Stimulated activated CD8-positive, alpha-beta memory T cell treated with anti-CD3 and anti-CD28 coated beads, Interleukin-7, amount 100 ng/mL, for 48 hours (primary cell): Measurements from ENCODE around the gene NOL6.
A peak's percentile ranks its signal among the peaks of the same experiment; 100 is the strongest.
"Not testable (repeated sequence)": the region's sequence is repeated elsewhere in the genome, so short reads cannot be mapped to it uniquely, and the experiment has no call there.

ENCODE experiments used
- DNase-seq, 2 donors: peaks; one replicate each; pipeline ENCODE4 v3.0.0-alpha.2; 2020; ENCODE audit warnings: low read depth in 1 of 2; ENCODE audit errors: extremely low read depth in 1 of 2

Gene NOL6

DNA sequence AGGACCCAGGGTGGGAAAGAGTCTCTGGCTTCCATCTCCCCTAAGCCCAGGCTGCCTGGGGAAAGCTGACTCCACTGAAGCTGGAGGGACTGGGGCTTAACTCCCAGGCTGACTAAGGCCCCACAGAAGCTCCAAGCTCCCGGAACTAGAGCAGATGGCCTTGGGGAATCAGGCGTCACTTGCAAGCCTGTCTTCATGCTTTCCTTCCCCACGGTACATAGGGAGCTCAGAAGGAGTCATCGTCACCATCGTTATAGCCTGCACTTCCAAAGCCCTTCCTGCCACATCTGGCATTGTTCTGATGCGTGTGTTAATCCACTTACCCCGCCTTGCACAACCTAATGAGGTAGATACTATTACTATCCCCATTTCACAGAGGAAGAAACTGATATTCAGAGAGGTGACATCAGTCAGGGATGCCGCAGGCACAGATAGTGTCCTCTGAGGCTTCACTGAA, 37.9 kb downstream of the NOL6 start:
- DNase-seq, result no peak

DNA sequence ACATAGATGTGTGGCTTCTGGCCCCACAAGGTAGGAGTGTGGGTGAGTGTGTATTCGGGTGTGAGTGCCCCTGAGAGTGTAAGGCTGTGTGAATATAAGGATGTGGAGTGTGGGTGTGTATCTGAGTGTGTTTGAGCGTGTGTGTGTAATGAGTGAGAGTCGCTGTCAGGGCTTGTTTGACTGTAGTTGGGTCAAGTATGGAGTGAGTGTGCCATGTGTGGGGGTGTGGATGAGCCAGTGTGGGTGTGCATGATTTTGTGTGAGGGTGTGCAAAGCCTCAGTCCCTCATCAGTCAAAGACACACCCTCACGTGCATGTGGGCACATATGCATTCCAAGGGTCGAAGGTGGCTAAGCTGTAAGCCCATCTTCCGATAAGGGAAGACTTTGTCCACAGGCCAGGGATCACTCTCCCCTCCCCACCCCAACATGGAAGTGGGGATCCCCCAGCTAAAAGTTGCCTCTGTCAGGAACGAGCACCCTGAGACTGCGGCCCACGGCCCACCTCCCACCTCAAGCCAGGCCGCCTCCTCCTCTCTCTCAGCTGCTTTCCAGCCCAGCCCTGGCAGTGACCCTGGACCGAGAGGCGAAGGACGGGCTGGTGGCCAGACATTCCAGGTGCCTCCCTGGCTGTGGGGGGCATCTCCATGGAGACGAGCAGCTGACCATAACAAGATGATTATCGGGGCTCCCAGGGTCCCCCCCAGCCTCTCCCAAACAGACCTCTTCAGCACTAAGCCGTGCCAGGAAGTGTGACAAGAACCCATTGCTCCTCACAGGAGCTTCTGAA, 39.2 kb downstream of the NOL6 start:
- DNase-seq, result no peak

DNA sequence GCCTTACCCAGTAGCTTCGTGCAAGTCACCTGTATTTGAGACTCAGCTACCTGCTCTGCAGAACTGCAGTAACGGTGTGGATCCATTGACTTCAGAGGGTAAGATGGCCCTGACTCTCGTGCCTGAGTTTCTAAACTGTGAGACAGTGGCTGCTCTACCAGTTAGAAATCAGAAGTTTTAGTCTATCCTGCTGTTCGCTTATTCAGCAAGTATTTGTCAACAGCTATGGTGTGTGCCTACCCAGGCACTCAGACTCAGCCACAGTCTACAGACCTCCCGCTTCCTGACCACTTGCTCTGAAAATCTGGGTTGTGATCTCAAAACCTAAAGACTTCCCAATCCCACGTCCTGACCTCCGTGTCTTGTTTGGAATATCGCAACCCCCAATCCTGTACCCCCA, 39.9 kb downstream of the NOL6 start:
- no peak for DNase-seq

- no peak for DNase-seq
Observed at GRCh38 chr9:33431420-33431819, 42.3 kb downstream of the NOL6 start.

DNA sequence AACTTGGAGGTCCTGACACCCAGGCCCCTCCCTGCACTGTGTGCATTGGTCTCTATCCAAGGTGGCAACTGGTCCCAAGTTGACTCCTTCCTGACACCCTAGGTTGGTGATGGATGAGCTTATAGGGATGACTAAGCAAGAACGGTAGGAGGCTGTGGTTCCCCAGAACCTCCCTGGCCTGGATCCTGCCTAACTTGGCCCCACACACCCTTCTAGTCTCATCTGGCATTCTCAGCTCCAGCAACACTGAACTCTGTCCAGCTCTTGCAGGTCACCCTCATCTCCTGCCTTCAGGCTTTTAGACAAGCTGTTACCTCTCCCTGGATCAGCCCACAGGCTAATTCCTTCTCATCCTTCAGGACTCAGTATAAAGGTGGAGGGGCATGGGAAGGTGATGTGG, 42.8 kb downstream of the NOL6 start:
- no peak for DNase-seq

- no peak for DNase-seq
Observed at GRCh38 chr9:33429256-33429985, 44.3 kb downstream of the NOL6 start.

DNA sequence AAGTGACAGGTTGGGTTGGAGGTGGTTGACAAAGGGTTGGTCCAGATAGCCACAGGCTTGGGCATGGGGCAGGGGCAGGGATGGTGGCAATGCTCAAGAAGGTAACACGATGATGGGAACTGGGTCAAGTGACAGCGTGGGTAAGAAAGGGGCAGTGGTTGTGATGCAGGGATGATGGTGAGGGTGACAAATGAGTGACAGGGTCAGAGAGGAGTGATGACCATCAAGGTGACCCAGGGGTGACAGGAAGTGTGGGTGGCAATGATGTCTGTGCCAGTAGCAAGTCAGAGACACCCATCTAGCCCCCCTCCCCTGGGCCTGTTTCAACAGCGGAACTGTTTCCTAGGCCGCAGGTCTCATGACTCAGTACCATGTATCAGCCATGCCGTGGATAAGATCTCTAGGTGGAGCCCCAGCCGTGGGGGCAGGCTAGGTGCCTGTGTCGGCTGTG, 46.9 kb downstream of the NOL6 start:
- DNase-seq, result peak in 1 of 2 donors; percentile 39

DNA sequence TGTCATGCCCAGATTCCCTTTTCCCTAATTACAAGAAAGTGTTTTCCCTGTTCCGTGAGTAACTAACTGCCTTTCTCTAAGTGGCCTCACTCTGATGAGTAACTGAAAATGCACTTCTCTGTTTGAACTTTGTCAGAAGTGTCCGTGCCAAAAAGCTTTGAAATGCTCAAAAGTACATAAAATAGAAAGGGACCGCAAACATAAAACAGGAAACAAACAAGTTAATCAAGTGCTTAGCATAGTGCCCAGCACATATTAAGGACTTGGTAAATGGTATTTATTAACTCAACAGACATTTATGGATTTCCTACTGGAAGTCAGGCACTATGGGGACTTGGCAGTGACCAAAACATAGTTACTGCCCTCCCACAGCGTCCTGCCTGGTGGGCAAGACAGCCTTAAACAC, 48.6 kb downstream of the NOL6 start:
- no peak for DNase-seq

DNA sequence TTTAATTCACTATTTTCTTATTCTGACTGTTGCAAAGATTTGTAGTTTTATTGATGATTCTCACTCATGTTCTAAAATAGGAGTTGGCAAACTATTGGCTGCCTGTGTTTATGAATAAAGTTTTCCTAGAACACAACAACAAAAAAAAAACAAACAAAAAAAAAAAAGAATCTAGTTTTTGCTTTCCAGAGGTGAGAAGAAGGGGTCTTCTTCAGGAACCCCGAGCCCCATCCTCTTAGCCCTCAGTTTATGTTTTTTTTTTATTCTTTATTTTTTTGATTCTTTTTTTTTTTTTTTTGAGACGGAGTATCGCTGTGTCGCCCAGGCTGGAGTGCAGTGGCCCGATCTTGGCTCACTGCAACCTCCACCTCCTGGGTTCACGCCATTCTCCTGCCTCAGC, 49.2 kb downstream of the NOL6 start:
- DNase-seq, result not testable (repeated sequence)

GRCh38 chr9:33424043-33424442, 49.7 kb downstream of the NOL6 start:
- DNase-seq, result not testable (repeated sequence)

- no peak for DNase-seq
Observed at GRCh38 chr9:33419708-33420303, 53.9 kb downstream of the NOL6 start.

DNA sequence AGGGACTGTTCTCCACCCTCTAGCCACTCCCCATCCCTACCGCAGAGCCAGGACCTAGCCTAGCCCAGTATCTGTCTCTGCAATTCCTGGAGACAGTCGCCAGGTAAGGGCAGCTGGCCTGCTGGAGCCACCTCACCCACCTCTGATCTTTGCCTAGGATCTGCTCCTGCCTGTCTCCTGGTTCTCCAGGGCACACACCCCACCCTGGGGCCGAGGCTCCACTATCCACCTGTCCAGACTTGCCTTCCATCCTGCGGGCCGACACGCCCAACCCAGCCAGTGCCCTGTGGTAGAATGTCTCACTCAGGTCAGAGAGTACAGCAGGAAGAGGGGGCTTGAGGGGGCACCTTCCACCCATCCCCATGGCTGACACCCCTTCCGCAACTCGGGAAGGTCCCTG, 55.6 kb downstream of the NOL6 start:
- no peak for DNase-seq

DNA sequence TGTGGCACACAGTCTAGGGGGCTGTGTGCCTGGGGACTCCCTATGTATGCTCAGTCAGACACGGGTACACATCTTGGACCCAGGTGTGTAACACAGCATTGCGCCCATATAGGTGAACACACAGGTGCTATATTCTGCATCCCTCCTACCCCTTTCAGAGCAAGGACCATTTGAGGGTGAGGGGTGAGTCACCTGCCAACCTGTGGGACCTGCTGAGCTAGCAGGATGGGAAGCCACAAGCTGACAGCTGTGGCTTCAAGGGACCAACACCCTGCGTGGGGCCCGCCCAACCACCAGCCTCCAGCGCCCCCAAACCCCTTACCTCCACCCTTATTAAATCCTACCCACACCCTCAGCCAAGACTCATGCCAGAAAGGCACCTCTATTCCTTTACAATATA, 56.7 kb downstream of the NOL6 start:
- DNase-seq, result no peak

- DNase-seq, result peak; percentile 71 to 92
Observed at GRCh38 chr9:33415501-33416038, 58.2 kb downstream of the NOL6 start.

DNA sequence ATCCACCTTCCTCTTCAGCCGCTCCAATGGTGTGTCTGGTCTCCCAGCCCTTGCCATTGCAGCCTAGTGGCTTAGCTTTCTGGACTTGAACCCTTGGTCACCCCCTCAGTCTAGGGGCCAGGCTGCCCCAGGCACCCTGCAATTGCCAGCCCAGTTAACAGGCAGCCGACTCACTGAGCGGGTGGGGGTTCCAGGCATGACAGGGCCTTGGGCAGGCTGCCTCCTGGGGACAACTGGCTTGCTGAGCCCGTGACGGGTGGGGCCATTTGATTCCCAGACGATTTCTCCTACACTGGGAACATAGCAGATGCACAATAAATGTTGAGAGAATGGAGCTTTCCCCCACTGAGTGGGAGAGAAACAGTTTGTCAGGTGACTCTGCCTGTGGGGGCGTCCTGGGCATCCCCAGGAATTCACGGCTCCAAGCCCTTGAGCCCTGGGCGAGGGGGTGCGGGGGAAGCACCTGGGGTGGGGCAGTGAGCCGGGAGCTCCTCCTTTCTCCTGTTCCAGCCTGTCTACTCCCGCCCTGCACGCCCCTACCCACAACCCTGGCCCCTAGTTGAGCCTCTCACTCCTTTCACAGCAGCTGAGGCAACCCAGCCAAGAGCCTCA, 58.7 kb downstream of the NOL6 start:
- DNase-seq, result no peak

DNA sequence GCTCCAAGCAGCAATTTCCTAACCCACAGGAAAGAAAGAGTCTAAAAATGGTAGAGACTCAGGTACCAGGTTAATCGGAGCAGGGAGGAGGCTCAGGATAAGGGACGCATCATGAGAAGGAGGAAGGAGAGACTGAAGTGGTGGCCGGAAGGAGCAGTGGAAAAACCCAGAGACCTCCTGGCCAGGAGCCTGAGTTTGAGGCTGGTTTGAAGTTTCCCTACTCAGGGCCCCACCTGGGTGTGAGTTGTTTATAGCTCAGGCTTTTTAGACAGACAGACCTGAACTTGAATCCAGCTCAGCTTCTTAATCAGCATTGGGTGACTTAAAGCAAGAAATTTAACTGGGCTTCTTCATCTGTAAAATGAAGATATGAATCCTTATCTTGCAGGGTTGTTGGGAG, 59.5 kb downstream of the NOL6 start:
- no peak for DNase-seq
